GM12801 (cell line): ENCODE measurements around the gene USP47.

Source experiments
- TF ChIP-seq, protein P1 (sequence below): IDR thresholded peaks from one replicate; pipeline ENCODE4 v1.5.1; 2011; ENCODE audit warnings: control low read depth; ENCODE audit not compliant: insufficient read length; ENCODE audit errors: extremely low read depth

USP47 gene

DNA sequence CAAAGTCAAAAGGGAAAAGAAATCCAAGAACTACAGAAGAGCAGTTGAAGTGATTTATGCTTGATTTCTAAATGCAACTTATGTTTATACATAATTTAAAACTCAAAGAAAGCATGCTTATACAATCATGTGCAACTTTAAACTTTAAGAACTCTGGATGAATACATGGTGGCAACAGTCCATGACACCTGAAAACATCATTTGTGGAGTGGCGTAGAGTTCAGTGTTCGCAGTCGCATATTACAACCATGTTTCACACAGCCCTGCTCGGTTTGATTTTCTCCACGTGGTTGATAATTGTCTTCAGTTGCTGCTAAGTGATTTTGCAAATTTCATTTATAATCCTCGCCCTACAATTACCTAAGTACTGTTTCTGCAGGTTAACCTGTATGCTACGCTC, 121.3 kb downstream of the USP47 start:
- TF ChIP-seq, protein P1, sequence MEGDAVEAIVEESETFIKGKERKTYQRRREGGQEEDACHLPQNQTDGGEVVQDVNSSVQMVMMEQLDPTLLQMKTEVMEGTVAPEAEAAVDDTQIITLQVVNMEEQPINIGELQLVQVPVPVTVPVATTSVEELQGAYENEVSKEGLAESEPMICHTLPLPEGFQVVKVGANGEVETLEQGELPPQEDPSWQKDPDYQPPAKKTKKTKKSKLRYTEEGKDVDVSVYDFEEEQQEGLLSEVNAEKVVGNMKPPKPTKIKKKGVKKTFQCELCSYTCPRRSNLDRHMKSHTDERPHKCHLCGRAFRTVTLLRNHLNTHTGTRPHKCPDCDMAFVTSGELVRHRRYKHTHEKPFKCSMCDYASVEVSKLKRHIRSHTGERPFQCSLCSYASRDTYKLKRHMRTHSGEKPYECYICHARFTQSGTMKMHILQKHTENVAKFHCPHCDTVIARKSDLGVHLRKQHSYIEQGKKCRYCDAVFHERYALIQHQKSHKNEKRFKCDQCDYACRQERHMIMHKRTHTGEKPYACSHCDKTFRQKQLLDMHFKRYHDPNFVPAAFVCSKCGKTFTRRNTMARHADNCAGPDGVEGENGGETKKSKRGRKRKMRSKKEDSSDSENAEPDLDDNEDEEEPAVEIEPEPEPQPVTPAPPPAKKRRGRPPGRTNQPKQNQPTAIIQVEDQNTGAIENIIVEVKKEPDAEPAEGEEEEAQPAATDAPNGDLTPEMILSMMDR = no peak

DNA sequence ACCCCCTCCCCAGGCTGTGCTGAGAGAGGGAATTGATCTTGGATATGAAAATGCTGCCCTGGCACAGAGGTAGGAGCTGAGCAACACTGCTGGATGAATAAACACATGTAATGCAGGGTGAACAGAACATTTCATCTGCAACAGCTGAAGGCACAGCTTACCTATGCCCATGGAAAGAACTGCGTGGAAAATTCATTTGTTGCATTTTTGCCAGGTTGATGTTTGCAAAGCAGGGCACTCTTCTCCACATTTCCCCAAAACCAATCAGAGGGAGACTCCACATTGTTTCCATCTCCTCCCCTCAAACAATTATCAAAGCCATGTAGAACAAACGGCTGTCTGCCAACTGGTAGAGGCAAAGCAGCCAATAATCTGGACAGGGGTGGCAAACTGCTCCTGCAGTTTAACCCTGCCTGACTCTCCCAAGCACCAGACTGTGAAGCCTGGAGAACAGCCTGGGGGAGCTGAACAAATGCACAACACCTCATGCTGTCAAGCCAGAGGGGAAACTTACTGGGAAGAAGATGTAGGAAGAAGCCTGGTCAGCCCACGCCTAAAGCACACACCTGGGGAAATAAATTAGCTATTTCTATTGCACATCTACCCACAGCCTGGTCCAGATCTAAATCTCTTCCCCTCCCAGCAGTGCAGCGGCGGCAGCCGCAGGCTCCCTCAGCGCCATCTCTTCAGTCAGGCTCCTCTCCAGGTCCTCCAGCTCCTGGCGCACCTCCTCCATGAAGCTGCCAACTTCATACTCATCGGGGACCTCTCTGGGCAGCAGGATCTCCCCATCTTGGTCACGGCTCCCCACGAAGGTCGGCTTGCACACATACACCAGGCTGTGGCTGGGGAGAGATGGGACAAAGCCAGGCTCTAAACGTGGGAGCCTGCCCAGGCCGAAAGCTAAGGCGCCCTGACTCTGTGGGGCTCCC, 122.3 kb downstream of the USP47 start:
- TF ChIP-seq, protein P1 = no peak

DNA sequence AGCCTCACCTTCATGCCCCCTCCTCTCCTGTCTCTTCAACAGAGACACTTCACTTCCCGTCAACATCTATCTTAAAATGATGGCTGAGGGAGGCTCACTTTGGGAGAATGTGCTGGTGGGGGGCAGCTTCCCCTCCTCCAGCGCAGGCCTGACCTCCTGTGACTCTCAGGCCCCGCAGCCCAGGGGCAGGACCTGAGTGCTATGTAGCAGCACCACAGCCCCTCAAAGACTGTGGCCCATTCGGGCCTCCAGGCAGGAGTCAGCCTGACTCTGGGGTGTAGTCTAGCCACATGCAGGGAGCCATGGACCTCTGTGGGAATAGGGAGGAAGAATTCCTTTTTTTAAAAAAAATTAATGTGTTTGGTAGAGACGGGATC, 123.0 kb downstream of the USP47 start:
- TF ChIP-seq, protein P1 = no peak

DNA sequence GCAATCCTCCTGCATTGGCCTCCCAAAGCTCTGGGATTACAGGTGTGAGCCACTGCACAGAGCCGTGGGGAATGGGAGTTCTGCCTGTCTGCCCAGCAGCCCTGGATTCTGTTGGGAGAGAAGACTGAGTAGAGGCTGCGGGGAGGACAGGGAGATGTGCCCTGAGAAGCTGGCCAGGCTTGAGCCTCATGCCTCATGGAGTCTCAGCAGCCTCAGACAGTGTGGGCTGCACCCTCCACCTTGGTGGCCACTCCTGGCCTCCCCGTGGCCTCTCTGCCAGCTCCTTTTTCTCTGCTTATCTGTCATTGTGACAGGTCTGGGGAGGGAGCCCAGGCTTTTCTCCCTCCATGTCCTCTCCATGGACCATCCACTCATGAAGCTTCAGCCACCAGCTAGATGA, 123.4 kb downstream of the USP47 start:
- TF ChIP-seq, protein P1 = no peak

DNA sequence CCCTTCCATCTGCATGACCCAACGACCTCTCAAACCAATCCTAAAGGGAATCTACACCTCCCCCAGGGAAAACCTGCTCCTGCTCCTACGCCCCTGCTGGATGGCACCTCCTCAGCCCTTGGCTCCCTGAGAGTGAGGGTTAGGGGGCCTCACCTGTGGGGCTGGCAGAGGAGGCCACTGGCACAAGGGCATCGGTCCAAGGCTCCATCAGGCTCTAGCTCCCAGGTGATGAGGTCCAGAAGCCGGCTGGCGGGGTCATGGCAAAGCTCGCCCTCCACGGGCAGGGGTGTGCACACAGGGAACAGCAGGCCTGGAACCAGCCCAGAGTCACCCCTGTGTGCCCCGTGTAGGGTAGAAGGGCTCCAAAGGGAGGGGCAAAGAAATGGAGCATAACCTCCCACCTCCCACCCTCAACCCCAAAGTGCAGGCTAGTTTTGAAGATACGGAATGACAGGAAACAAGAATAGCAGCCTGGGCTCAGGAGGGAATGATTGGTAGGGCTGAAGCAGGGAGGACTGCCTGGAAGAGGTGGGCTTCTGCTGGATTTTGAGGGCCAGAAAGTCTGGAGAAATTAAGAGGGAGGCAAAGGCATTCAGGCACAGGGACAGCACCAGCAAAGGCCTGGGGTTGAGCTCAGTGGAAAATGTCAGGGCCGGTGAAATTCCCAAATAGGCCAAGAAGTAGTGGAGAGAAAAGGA, 124.0 kb downstream of the USP47 start:
- TF ChIP-seq, protein P1 = no peak

DNA sequence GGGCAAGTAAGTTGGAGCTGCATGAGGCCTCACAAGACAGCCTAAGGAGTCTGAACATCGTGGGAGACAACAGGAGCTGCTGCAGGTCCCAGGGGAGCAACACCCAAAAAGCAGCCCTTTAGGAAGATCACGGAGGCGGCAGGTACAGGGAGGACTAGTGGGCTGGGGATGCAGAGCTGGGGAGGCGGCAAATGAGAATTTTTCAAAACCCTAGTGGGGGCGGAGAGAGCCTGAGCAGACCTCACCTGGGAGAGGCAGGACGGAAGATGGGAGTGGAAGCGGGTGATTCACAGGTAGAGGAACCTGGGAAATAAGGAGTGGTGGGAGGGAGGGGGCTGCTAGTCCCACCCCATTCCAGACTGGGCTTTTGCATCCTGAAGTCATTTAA, 124.6 kb downstream of the USP47 start:
- TF ChIP-seq, protein P1 = no peak

DNA sequence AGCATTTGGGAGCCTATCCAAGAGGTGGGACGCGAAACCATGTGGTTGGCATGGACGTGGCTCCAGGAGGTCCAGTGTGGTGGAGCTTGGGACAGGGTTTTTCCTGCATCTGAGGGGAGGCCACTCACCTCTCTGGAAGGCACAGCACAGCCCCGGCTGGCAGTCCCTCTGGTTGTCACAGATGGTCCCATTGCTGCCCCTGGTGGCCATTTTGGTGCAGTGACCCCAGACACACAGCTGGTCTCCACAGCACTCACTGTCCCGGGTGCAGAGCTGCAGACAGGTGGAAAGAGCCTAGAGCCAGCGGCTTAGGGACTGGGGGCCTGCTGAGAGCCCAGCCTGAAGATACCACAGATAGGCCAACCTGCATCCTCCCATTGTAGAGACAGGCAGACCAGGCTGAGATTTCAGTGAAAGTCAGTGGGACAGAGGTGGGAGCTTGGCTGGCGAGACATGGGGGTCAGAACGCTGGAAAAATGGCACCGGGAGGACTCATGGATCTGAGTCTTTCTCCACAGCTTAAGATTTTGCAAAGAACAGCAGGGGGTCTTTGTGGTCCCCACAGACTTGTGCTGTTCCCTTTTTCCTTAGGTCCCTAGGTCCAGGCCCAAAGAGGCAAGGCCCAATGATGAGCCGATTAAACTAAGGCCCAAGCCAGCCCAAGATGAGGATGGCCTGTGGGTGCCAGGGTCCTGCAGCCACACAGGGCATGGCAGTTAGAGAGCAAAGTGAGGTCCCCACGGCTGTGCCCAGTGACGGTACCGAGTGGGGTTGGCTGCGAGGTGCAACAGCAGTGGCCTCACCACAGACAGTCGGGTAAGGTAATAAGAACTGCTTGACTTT, 125.3 kb downstream of the USP47 start:
- TF ChIP-seq, protein P1 = peak; percentile 42
